Measurements from ENCODE around the gene CDH4. TPM values are rescaled to one million over a fixed set of nuclear protein-coding genes. Genes with fewer than 3 reads are reported as not detected.

CDH4 gene
- total RNA-seq, 1 experiment from 2014 or later, result not detected

DNA sequence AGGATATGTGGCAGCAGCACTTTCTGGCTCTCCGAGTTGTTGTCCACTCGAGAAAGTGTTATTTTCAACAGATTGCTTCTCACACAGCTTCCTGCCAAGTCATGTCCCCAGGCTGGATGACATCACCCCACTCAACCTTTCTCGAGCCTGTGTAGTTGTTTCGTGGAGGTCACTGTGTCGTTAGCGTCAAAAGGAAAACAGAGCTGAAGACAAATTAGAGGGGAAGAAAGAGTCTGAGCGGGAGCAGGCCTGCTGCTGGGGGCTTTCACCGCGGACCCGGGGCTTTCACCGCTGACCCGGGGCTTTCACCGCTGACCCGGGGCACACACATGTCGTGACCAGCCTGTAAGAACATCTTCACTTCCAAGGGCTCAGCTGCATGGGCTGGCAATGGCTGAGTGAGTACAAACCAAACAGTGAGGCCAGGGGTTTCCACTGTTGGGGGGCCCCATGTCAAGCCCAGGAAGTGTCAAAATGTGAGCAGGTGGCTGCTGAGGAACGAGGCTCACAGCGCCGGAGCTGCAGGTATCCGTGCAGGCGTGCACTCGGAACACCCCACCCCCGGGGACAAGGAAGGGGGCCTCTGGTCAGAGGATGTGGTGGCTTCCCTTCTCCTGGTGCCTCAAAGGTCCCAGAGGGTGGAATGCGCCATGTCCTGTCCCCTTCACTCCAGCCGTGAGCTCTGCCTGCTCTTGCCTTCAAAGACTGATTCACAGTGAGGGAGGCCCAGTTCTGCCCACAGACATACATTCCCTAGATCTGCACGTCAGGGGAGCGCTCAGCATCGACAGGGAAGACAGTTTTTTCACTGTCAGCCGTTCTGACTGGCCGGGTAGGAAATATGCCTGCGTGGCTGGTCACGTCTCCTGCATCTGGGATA is 447.7 kb downstream of the CDH4 start:
- TF ChIP-seq SIN3A (IDR thresholded peaks at IDR 0.05; ENCODE audit: borderline replicate concordance, insufficient read depth, low read depth, low read length) (no peak), POLR2AphosphoS5 (IDR thresholded peaks at IDR 0.05; ENCODE audit: low read depth, low read length) (no peak), TCF7L2 (IDR thresholded peaks at IDR 0.05; ENCODE audit: low read depth, low read length) (no peak)
- TF ChIP-seq, protein P1, sequence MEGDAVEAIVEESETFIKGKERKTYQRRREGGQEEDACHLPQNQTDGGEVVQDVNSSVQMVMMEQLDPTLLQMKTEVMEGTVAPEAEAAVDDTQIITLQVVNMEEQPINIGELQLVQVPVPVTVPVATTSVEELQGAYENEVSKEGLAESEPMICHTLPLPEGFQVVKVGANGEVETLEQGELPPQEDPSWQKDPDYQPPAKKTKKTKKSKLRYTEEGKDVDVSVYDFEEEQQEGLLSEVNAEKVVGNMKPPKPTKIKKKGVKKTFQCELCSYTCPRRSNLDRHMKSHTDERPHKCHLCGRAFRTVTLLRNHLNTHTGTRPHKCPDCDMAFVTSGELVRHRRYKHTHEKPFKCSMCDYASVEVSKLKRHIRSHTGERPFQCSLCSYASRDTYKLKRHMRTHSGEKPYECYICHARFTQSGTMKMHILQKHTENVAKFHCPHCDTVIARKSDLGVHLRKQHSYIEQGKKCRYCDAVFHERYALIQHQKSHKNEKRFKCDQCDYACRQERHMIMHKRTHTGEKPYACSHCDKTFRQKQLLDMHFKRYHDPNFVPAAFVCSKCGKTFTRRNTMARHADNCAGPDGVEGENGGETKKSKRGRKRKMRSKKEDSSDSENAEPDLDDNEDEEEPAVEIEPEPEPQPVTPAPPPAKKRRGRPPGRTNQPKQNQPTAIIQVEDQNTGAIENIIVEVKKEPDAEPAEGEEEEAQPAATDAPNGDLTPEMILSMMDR (IDR thresholded peaks at IDR 0.05), result no peak
- TF ChIP-seq, protein P2, sequence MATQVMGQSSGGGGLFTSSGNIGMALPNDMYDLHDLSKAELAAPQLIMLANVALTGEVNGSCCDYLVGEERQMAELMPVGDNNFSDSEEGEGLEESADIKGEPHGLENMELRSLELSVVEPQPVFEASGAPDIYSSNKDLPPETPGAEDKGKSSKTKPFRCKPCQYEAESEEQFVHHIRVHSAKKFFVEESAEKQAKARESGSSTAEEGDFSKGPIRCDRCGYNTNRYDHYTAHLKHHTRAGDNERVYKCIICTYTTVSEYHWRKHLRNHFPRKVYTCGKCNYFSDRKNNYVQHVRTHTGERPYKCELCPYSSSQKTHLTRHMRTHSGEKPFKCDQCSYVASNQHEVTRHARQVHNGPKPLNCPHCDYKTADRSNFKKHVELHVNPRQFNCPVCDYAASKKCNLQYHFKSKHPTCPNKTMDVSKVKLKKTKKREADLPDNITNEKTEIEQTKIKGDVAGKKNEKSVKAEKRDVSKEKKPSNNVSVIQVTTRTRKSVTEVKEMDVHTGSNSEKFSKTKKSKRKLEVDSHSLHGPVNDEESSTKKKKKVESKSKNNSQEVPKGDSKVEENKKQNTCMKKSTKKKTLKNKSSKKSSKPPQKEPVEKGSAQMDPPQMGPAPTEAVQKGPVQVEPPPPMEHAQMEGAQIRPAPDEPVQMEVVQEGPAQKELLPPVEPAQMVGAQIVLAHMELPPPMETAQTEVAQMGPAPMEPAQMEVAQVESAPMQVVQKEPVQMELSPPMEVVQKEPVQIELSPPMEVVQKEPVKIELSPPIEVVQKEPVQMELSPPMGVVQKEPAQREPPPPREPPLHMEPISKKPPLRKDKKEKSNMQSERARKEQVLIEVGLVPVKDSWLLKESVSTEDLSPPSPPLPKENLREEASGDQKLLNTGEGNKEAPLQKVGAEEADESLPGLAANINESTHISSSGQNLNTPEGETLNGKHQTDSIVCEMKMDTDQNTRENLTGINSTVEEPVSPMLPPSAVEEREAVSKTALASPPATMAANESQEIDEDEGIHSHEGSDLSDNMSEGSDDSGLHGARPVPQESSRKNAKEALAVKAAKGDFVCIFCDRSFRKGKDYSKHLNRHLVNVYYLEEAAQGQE (IDR thresholded peaks at IDR 0.05; ENCODE audit: insufficient read depth in 1 of 2, low read depth in 2 of 2, low read length in 1 of 2), result no peak
- Histone ChIP-seq H3K9me3 (ENCODE audit: control insufficient read depth, insufficient read depth, low read depth, low read length) (no peaks in the 10 kb centered on the region), H3K4me1 (ENCODE audit: control insufficient read depth, insufficient read depth, low read length) (no peaks in the 10 kb centered on the region), H3K27ac (ENCODE audit: low read length) (no peak overlapping the region), H3K27me3 (ENCODE audit: control insufficient read depth, insufficient read depth, low read length) (no peaks in the 10 kb centered on the region; the same call in 1 of the 2 replicates), H3K36me3 (ENCODE audit: control insufficient read depth, insufficient read depth, low read length) (no peaks in the 10 kb centered on the region), H3K4me3 (ENCODE audit: low read depth in 2 of 2, low read length in 2 of 2) (no peak overlapping the region)
- DNase-seq (ENCODE audit: low read depth, low spot score) (no peak), ATAC-seq (no peak)
- POLR2A ChIA-PET, result no interaction called here
- no TSS peak for BruUV-seq (replicated peaks)
- in situ Hi-C loops (cut with HindIII; ENCODE audit: low pct_unique_long_range_greater_than_20kb, low sequenced_read_pairs) (no loop called here), intact Hi-C loops (cut with micrococcal nuclease; ENCODE audit: unreplicated experiment) (no loop called here)
- CTCF ChIA-PET, result no interaction called here

DNA sequence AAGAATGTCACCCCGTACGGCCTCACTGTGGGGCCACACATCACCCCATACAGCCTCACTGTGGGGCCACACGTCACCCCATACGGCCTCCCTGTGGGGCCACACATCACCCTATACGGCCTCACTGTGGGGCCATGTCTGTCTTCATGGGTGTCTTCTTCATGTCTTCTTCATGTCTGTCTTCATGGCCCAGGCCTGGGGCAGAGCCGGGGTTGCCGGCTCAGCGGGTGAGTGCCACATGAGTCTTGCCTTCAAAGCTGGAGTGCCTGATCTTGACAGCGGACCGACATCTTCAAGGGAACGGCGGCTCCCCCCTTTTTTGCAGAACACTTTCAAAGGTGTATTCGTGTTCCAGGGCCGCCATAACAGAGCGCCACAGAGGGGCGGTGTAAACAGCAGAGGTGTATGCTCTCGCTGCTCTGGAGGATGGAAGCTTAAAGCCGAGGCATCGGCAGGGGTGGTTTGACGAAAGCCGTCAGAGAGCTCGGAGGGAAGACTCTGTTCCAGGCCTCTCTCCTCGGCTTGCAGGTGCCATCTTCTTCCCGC is 448.6 kb downstream of the CDH4 start:
- no peak for TF ChIP-seq TCF7L2 (IDR thresholded peaks at IDR 0.05; ENCODE audit: low read depth, low read length)
- TF ChIP-seq, protein P2 (IDR thresholded peaks at IDR 0.05; ENCODE audit: insufficient read depth in 1 of 2, low read depth in 2 of 2, low read length in 1 of 2), result no peak
- no peak for TF ChIP-seq SIN3A (IDR thresholded peaks at IDR 0.05; ENCODE audit: borderline replicate concordance, insufficient read depth, low read depth, low read length)
- TF ChIP-seq, protein P1 (IDR thresholded peaks at IDR 0.05), result no peak
- no peak for TF ChIP-seq POLR2AphosphoS5 (IDR thresholded peaks at IDR 0.05; ENCODE audit: low read depth, low read length)
- in situ Hi-C loops (cut with HindIII; ENCODE audit: low pct_unique_long_range_greater_than_20kb, low sequenced_read_pairs) (no loop called here), intact Hi-C loops (cut with micrococcal nuclease; ENCODE audit: unreplicated experiment) (no loop called here)
- H3K36me3 ChIP-seq (ENCODE audit: control insufficient read depth, insufficient read depth, low read length), result no peaks in the 10 kb centered on the region
- H3K9me3 ChIP-seq (ENCODE audit: control insufficient read depth, insufficient read depth, low read depth, low read length), result no peaks in the 10 kb centered on the region
- CTCF ChIA-PET, result no interaction called here
- H3K4me3 ChIP-seq (ENCODE audit: low read depth in 2 of 2, low read length in 2 of 2), result no peak overlapping the region
- no TSS peak for BruUV-seq (replicated peaks)
- no peak overlapping the region for H3K27ac ChIP-seq (ENCODE audit: low read length)
- H3K4me1 ChIP-seq (ENCODE audit: control insufficient read depth, insufficient read depth, low read length), result no peaks in the 10 kb centered on the region
- POLR2A ChIA-PET, result no interaction called here
- ATAC-seq, result no peak
- no peak for DNase-seq (ENCODE audit: low read depth, low spot score)
- no peaks in the 10 kb centered on the region; the same call in 1 of the 2 replicates for H3K27me3 ChIP-seq (ENCODE audit: control insufficient read depth, insufficient read depth, low read length)
